K562 (cell line): ENCODE measurements around the gene UNC80. TPM values are rescaled to one million over a fixed set of nuclear protein-coding genes. Genes with fewer than 3 reads are reported as not detected.

Experiments
- ATAC-seq: fragments of 200-7000 bp; cut with Tn5 transposase; 3 replicates; pipeline ENCODE4 v1.9.1; 2020; ENCODE audit warnings: moderate library complexity
- BruUV-seq: library from RNA; stranded (reverse); fragments of 400-500 nt; replicated peaks from 2 replicates; lab custom pipeline; 2021; lab: Mats Ljungman, UMichigan
- CTCF ChIA-PET: fragments of 300-600 bp; formaldehyde crosslinking; extraction: SDS; loops from one replicate; lab custom pipeline; 2021; ENCODE audit warnings: low intra/inter-chr PET ratio; lab: Yijun Ruan, JAX
- POLR2A ChIA-PET: fragments of 300-600, 350-650 bp; sonication (Branson Sonifier 250); formaldehyde crosslinking; extraction: SDS; loops from one replicate; lab custom pipeline; 2021; ENCODE audit warnings: antibody characterized with exemption, inconsistent platforms; lab: Yijun Ruan, JAX
- DNase-seq, 4 experiments: peaks; one replicate each; pipeline versions ENCODE4 v3.0.0 to v3.0.0-alpha.2; 2011 to 2018; ENCODE audit warnings: low spot score in 3 of 4, mixed read lengths in 3 of 4; ENCODE audit errors: extremely low read depth in 1 of 4
- FAIRE-seq: peaks from 2 replicates; lab custom pipeline; 2011; peaks lifted over from hg19 to GRCh38; lab: Jason Lieb, UNC
- H2AFZ ChIP-seq: 2 replicates; pipeline ENCODE4 v1.6.0; 2011; ENCODE audit warnings: low read depth, low read length, control low read depth, inconsistent platforms
- H3K27ac ChIP-seq: fragments of 200-600 bp; 3 replicates; pipeline ENCODE4 v1.8.0; 2011; ENCODE audit warnings: low read depth, mild to moderate bottlenecking, control low read depth, inconsistent platforms, low read length, moderate library complexity, mixed read lengths; ENCODE audit errors: extremely low read depth
- H3K27me3 ChIP-seq, 2 experiments: fragments of 300-600 bp in 1 of 2; 2 replicates in 1 of 2; 3 replicates in 1 of 2; pipeline versions ENCODE4 v1.6.0 to v1.8.0; 2011; ENCODE audit warnings: inconsistent platforms in 2 of 2, low read length in 2 of 2, mild to moderate bottlenecking in 1 of 2, mixed read lengths in 1 of 2, moderate library complexity in 1 of 2; ENCODE audit not compliant: control insufficient read depth in 2 of 2, insufficient read depth in 2 of 2
- H3K36me3 ChIP-seq: fragments of 300-600 bp; 3 replicates; pipeline ENCODE4 v1.8.0; 2011; ENCODE audit warnings: mild to moderate bottlenecking, low read length, inconsistent platforms; ENCODE audit not compliant: control insufficient read depth, insufficient read depth
- H3K4me1 ChIP-seq, 2 experiments: fragments of 200-600 bp in 1 of 2; replicated peaks in 1 of 2; 2 replicates in 1 of 2; 3 replicates in 1 of 2; pipeline versions ENCODE4 v1.5.1 to v1.8.0; 2011; ENCODE audit warnings: inconsistent platforms in 2 of 2, low read length in 2 of 2, mild to moderate bottlenecking in 1 of 2, mixed read lengths in 1 of 2, moderate library complexity in 1 of 2; ENCODE audit not compliant: control insufficient read depth in 2 of 2, insufficient read depth in 2 of 2
- H3K4me2 ChIP-seq: 2 replicates; pipeline ENCODE4 v1.6.1; 2011; ENCODE audit warnings: low read length, control low read depth, inconsistent platforms, mixed read lengths; ENCODE audit not compliant: insufficient read depth
- H3K4me3 ChIP-seq: fragments of 200-600 bp; sonication (generic), shearing (Covaris generic); 2 replicates; pipeline ENCODE4 v1.5.1; 2016; ENCODE audit warnings: control low read depth, inconsistent platforms
- H3K79me2 ChIP-seq: fragments of 200-600 bp; 3 replicates; pipeline ENCODE4 v1.8.0; 2011; ENCODE audit warnings: low read length, inconsistent platforms; ENCODE audit not compliant: control insufficient read depth, insufficient read depth
- H3K9ac ChIP-seq, 2 experiments: 2 replicates each; pipeline versions ENCODE4 v1.6.0 to v1.6.1; 2011; ENCODE audit warnings: low read depth in 2 of 2, low read length in 2 of 2, control low read depth in 1 of 2, inconsistent platforms in 1 of 2, mild to moderate bottlenecking in 1 of 2, mixed read lengths in 1 of 2; ENCODE audit not compliant: insufficient read depth in 1 of 2
- H3K9me1 ChIP-seq: one replicate; pipeline ENCODE4 v1.6.0; 2011; ENCODE audit warnings: inconsistent platforms, mild to moderate bottlenecking, low read length, moderate library complexity; ENCODE audit not compliant: control insufficient read depth, insufficient read depth
- H3K9me3 ChIP-seq: replicated peaks from 2 replicates; pipeline ENCODE4 v1.5.1; 2011; ENCODE audit warnings: low read depth, low read length, inconsistent platforms; ENCODE audit not compliant: control insufficient read depth, insufficient read depth
- H4K20me1 ChIP-seq: replicated peaks from 2 replicates; pipeline ENCODE4 v1.6.1; 2011; ENCODE audit warnings: low read length, inconsistent platforms, mixed read lengths; ENCODE audit not compliant: control insufficient read depth, insufficient read depth
- ATF3 ChIP-seq, 2 experiments: fragments of 450-650 bp in 1 of 2; sonication (generic) in 1 of 2; formaldehyde crosslinking in 1 of 2; IDR thresholded peaks in 1 of 2; conservative IDR thresholded peaks in 1 of 2; 2 replicates each; pipeline versions ENCODE4 v1.6.1 to v1.8.1; 2016 to 2023; ENCODE audit warnings: mild to moderate bottlenecking in 2 of 2, moderate library complexity in 2 of 2, inconsistent platforms in 1 of 2, missing genetic modification reagents in 1 of 2
- CBX1 ChIP-seq: sonication (generic); IDR thresholded peaks from 2 replicates; pipeline ENCODE4 v1.6.1; 2016; ENCODE audit warnings: antibody characterized with exemption, low read depth, mild to moderate bottlenecking
- CGGBP1 ChIP-seq: fragments of 250-450 bp; sonication (Bioruptor Pico); IDR thresholded peaks from 2 replicates; pipeline ENCODE4 v1.9.0; 2021; ENCODE audit warnings: mild to moderate bottlenecking
- CHAMP1 ChIP-seq: fragments of 450-650 bp; IDR thresholded peaks from 2 replicates; pipeline ENCODE4 v1.6.1; 2016; ENCODE audit warnings: mild to moderate bottlenecking
- CREBBP ChIP-seq: IDR thresholded peaks from one replicate; pipeline ENCODE4 v1.6.1; 2012; ENCODE audit warnings: low read depth, mild to moderate bottlenecking, control low read depth, inconsistent platforms, low read length
- FOXP1 ChIP-seq: sonication (generic); formaldehyde crosslinking; IDR thresholded peaks from 2 replicates; pipeline ENCODE4 v1.8.0; 2022; ENCODE audit warnings: mild to moderate bottlenecking, missing genetic modification reagents
- GATA2 ChIP-seq: sonication (generic); formaldehyde crosslinking; IDR thresholded peaks from 2 replicates; pipeline ENCODE4 v1.4.0; 2020; ENCODE audit warnings: mild to moderate bottlenecking, missing genetic modification reagents
- MTA1 ChIP-seq: fragments of 450-650 bp; IDR thresholded peaks from 2 replicates; pipeline ENCODE4 v1.6.1; 2017; ENCODE audit warnings: borderline replicate concordance
- NCOA6 ChIP-seq: fragments of 450-650 bp; IDR thresholded peaks from 2 replicates; pipeline ENCODE4 v1.6.1; 2017; ENCODE audit warnings: mild to moderate bottlenecking
- NFE2L1 ChIP-seq: fragments of 450-650 bp; IDR thresholded peaks from 2 replicates; pipeline ENCODE4 v1.6.1; 2016; ENCODE audit warnings: missing genetic modification characterization, low read depth, mild to moderate bottlenecking, missing compliant biosample characterization, moderate library complexity, borderline replicate concordance
- NFRKB ChIP-seq: fragments of 450-650 bp; IDR thresholded peaks from 2 replicates; pipeline ENCODE4 v1.6.1; 2016; ENCODE audit warnings: low read depth
- NR2C1 ChIP-seq, 2 experiments: fragments of 450-650 bp; IDR thresholded peaks; 2 replicates each; pipeline ENCODE4 v1.6.1; 2017; ENCODE audit warnings: mild to moderate bottlenecking in 2 of 2, antibody characterized with exemption in 1 of 2, inconsistent platforms in 1 of 2, missing compliant biosample characterization in 1 of 2, missing genetic modification characterization in 1 of 2
- OTX1 ChIP-seq: fragments of 450-650 bp; formaldehyde crosslinking; IDR thresholded peaks from 2 replicates; pipeline ENCODE4 v1.4.0; 2022; ENCODE audit warnings: mild to moderate bottlenecking
- POLR3A ChIP-seq: IDR thresholded peaks from 2 replicates; pipeline ENCODE4 v1.6.1; 2011; ENCODE audit warnings: borderline replicate concordance, mild to moderate bottlenecking, moderate library complexity; ENCODE audit not compliant: insufficient read length, insufficient read depth; ENCODE audit errors: extremely low read depth
- ZNF124 ChIP-seq: sonication (generic); formaldehyde crosslinking; IDR thresholded peaks from 2 replicates; pipeline ENCODE4 v1.8.1; 2022; ENCODE audit warnings: missing genetic modification reagents
- WGBS: fragments of 100-300 bp; shearing (Covaris generic); methylation state at CpG from one replicate; pipeline ENCODE4 v1.1.6; 2016; ENCODE audit warnings: low coverage, mixed read lengths; ENCODE audit not compliant: insufficient coverage; ENCODE audit errors: missing lambda C conversion rate; 5-methylcytosine and 5-hydroxymethylcytosine counted together
- in situ Hi-C: fragments of 300-500 bp; cut with MboI; formaldehyde crosslinking; loops from 4 replicates; pipeline ENCODE4 v1.15.0; 2018; ENCODE audit warnings: inconsistent platforms, mixed read lengths
- intact Hi-C: fragments of 100-400 bp; cut with micrococcal nuclease; formaldehyde crosslinking; loops from 2 replicates; pipeline ENCODE4 v1.14.2; 2022
- polyA plus RNA-seq, 8 experiments: library from polyadenylated mRNA; depleted of rRNA in 4 of 8; stranded (reverse) in 5 of 8; unstranded in 3 of 8; fragments of >200 nt; fragmentation: Nextera tagmentation in 2 of 8; fragmentation: Illumina TruSeq in 1 of 8; extraction: Ambion mirVana in 2 of 8; extraction: Trizol in 1 of 8; gene quantifications; 2 replicates each; pipeline versions ENCODE4 v1.2.1 to v1.2.3, GENCODE V29; 2011 to 2014; ENCODE audit warnings: inconsistent platforms in 1 of 8, missing spikeins in 1 of 8
- total RNA-seq, 7 experiments: library from RNA; depleted of rRNA in 6 of 7; stranded (reverse); fragments of >200 nt in 6 of 7; fragmentation: Illumina TruSeq in 2 of 7; extraction: Trizol in 2 of 7; gene quantifications; 2 replicates each; pipeline versions ENCODE4 v1.2.1 to v1.2.3, GENCODE V29; 2011 to 2021; ENCODE audit warnings: low replicate concordance in 1 of 7

The UNC80 gene
- total and polyA plus RNA-seq, 9 of the 15 experiments (the other 6 are each of a cell fraction or from before 2014, with no cell fraction given): under 0.01 to 0.04 (median 0.01) TPM; not detected in 5

- TF ChIP-seq CGGBP1 (no peak), CHAMP1 (no peak), NR2C1 (IDR thresholded peaks at IDR 0.05) (no peak), NR2C1 (tag; IDR thresholded peaks at IDR 0.05) (no peak), ZNF124 (no peak)
- TF ChIP-seq, all 486 proteins: peak for 0
Observed at GRCh38 chr2:209969692-209970091, 198.1 kb downstream of the UNC80 start (continued).

GRCh38 chr2:209970271-209970670, 198.6 kb downstream of the UNC80 start:
- H3K79me2 ChIP-seq: no peaks in the 10 kb centered on the region
- no peaks in the 10 kb centered on the region for H3K9me1 ChIP-seq
- 0% methylated on average over 2 of the region's 2 CpGs for WGBS
- no peak overlapping the region for H3K27ac ChIP-seq
- H3K9me3 ChIP-seq: no peaks in the 10 kb centered on the region
- no peak overlapping the region for H3K4me2 ChIP-seq
- ATAC-seq: no peak
- H3K9ac ChIP-seq: no peak overlapping the region
- no peak overlapping the region for H3K4me3 ChIP-seq
- ChIA-PET CTCF (no interaction called here), POLR2A (no interaction called here)
- no peak overlapping the region for H2AFZ ChIP-seq
- H4K20me1 ChIP-seq: no peaks in the 10 kb centered on the region
- H3K36me3 ChIP-seq: no peaks in the 10 kb centered on the region
- in situ Hi-C loops: no loop called here
- H3K4me1 ChIP-seq: no peaks in the 10 kb centered on the region
- H3K27me3 ChIP-seq: no peaks in the 10 kb centered on the region
- intact Hi-C loops: no loop called here
- no TSS peak for BruUV-seq
- FAIRE-seq: no peak
- no peak for DNase-seq
- no peak for TF ChIP-seq NFRKB
- TF ChIP-seq POLR3A: no peak
- no peak for TF ChIP-seq MTA1
- TF ChIP-seq ATF3 (IDR thresholded peaks at IDR 0.05): no peak
- TF ChIP-seq ATF3 (CRISPR knock-in tag; conservative IDR thresholded peaks at IDR 0.05): no peak
- no peak for TF ChIP-seq CREBBP
- no peak for TF ChIP-seq NCOA6
- no peak for TF ChIP-seq OTX1 (CRISPR knock-in tag)
- no peak for TF ChIP-seq GATA2 (CRISPR knock-in tag)
- TF ChIP-seq NFE2L1 (tag): no peak
- no peak for TF ChIP-seq CBX1
- TF ChIP-seq FOXP1 (CRISPR knock-in tag): no peak
